Measurements from ENCODE around the gene CD82. TPM values are rescaled to one million over a fixed set of nuclear protein-coding genes. Genes with fewer than 3 reads are reported as not detected.
A peak's percentile ranks its signal among the peaks of the same experiment; 100 is the strongest.

CD82 gene
- total and polyA plus RNA-seq, 12 donors: 18.5 to 70.4 (median 35.2) TPM

- DNase-seq (no peak), ATAC-seq (no peak)
- H3K27me3 ChIP-seq: no peaks in the 10 kb centered on the region
- intact Hi-C loops (cut with DNase I): no loop called here
- H3K27ac ChIP-seq: peak overlapping the region in 2 of 10 donors; percentile 0 to 4
- H3K4me3 ChIP-seq: no peak overlapping the region
- peaks cover 17 to 75% (median 59%) of the 10 kb centered on the region in 9 donors for H3K4me1 ChIP-seq
- 84 to 95% methylated on average over 5 of the region's 5 CpGs for WGBS, 2 donors
- TF ChIP-seq, protein P1, sequence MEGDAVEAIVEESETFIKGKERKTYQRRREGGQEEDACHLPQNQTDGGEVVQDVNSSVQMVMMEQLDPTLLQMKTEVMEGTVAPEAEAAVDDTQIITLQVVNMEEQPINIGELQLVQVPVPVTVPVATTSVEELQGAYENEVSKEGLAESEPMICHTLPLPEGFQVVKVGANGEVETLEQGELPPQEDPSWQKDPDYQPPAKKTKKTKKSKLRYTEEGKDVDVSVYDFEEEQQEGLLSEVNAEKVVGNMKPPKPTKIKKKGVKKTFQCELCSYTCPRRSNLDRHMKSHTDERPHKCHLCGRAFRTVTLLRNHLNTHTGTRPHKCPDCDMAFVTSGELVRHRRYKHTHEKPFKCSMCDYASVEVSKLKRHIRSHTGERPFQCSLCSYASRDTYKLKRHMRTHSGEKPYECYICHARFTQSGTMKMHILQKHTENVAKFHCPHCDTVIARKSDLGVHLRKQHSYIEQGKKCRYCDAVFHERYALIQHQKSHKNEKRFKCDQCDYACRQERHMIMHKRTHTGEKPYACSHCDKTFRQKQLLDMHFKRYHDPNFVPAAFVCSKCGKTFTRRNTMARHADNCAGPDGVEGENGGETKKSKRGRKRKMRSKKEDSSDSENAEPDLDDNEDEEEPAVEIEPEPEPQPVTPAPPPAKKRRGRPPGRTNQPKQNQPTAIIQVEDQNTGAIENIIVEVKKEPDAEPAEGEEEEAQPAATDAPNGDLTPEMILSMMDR (IDR thresholded peaks at IDR 0.05): no peak
- peaks cover 0 to 13% (median 0%) of the 10 kb centered on the region in 9 donors for H3K36me3 ChIP-seq
- no peaks in the 10 kb centered on the region for H3K9me3 ChIP-seq
Measured at GRCh38 chr11:44597358-44598012, 32.0 kb downstream of the CD82 start.

GRCh38 chr11:44598831-44599230 is 33.4 kb downstream of the CD82 start:
- intact Hi-C loops (cut with DNase I): no loop called here

GRCh38 chr11:44600261-44600660 is 34.8 kb downstream of the CD82 start:
- no peaks in the 10 kb centered on the region for H3K9me3 ChIP-seq
- H3K36me3 ChIP-seq: peaks cover 0 to 37% (median 0%) of the 10 kb centered on the region in 9 donors
- H3K4me1 ChIP-seq: peaks cover 14 to 79% (median 65%) of the 10 kb centered on the region in 9 donors
- TF ChIP-seq, protein P1 (IDR thresholded peaks at IDR 0.05): no peak
- no peak overlapping the region for H3K27ac ChIP-seq
- no peak overlapping the region for H3K4me3 ChIP-seq
- 90% methylated on average over 7 of the region's 7 CpGs for WGBS, 2 donors
- H3K27me3 ChIP-seq: no peaks in the 10 kb centered on the region
- DNase-seq (no peak), ATAC-seq (no peak)
- intact Hi-C loops (cut with DNase I): loop anchor here in 3 of 10 donors (5.0 kb wide), 1 partner anchor 33 kb away; the partner anchor contains the start of gene CD82 (in 3 of the 3)

More at GRCh38 chr11:44598831-44599230, 33.4 kb downstream of the CD82 start:
- Histone ChIP-seq H3K9me3 (no peaks in the 10 kb centered on the region), H3K27me3 (no peaks in the 10 kb centered on the region), H3K4me1 (peaks cover 14 to 77% (median 62%) of the 10 kb centered on the region in 9 donors), H3K4me3 (no peak overlapping the region), H3K27ac (peak overlapping the region in 1 of 10 donors; percentile 29), H3K36me3 (peaks cover 0 to 23% (median 0%) of the 10 kb centered on the region in 9 donors)
- no peak for DNase-seq
- ATAC-seq: no peak
- TF ChIP-seq, protein P1 (IDR thresholded peaks at IDR 0.05): no peak
- WGBS, 2 donors: 100% methylated on average over 1 of the region's 1 CpG

DNA sequence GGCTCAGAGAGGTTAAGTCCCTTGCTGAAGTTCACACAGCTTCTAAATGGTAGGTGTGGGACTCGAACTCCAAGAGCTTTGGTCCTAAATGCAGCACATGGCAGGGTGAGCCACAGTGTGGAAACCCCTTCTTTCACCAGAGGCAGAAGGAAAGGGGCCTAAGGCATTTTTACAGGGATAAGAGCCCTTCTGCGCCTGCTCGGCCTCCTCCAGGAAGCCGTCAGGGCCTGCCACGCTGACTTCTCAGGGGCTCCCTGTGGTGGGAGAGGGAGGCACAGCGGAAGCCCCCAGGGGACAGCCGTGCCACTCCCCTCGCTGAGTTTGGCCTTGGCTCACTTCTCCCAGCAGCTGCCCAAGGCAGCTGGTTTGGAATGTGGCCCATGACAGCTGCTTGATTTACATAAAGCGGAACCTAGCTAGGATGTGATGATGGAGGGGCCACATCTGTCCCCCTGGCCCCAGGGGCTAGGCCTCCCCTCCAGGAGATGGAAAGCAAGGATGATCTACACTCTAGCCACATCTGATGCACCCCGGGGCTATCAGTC is 35.4 kb downstream of the CD82 start:
- WGBS, 2 donors: 62 to 79% methylated on average over 10 of the region's 10 CpGs
- Histone ChIP-seq H3K27ac (peak overlapping the region in 2 of 10 donors; percentile 31 to 55), H3K4me3 (no peak overlapping the region), H3K9me3 (no peaks in the 10 kb centered on the region), H3K27me3 (no peaks in the 10 kb centered on the region), H3K36me3 (peaks cover 0 to 43% (median 0%) of the 10 kb centered on the region in 9 donors), H3K4me1 (peaks cover 14 to 74% (median 59%) of the 10 kb centered on the region in 9 donors)
- intact Hi-C loops (cut with DNase I): loop anchor here in 3 of 10 donors (5.0 kb wide), 1 partner anchor 34 kb away; the partner anchor contains the start of gene CD82 (in 3 of the 3)
- peak; percentile 38 to 49 for DNase-seq
- TF ChIP-seq, protein P1 (IDR thresholded peaks at IDR 0.05): no peak
- ATAC-seq: peak; percentile 8 to 57 (median 38)

Measured in heart right ventricle (tissue), 16 donors.